Fibroblast of lung (primary cell): ENCODE results near the gene CHURC1.

Source experiments
- EZH2 ChIP-seq: IDR thresholded peaks from 2 replicates; pipeline ENCODE4 v1.5.1; 2012; ENCODE audit warnings: low read length, control low read depth, mild to moderate bottlenecking; ENCODE audit errors: missing control alignments
- TF ChIP-seq, protein P1 (sequence below), 2 donors: IDR thresholded peaks in 1 of 2; conservative IDR thresholded peaks in 1 of 2; 1 replicate in 1 of 2; 2 replicates in 1 of 2; pipeline ENCODE4 v1.5.1; 2011 to 2012; ENCODE audit warnings: low read length in 2 of 2, control low read depth in 1 of 2, inconsistent platforms in 1 of 2, low read depth in 1 of 2, mild to moderate bottlenecking in 1 of 2

- TF ChIP-seq, protein P1, sequence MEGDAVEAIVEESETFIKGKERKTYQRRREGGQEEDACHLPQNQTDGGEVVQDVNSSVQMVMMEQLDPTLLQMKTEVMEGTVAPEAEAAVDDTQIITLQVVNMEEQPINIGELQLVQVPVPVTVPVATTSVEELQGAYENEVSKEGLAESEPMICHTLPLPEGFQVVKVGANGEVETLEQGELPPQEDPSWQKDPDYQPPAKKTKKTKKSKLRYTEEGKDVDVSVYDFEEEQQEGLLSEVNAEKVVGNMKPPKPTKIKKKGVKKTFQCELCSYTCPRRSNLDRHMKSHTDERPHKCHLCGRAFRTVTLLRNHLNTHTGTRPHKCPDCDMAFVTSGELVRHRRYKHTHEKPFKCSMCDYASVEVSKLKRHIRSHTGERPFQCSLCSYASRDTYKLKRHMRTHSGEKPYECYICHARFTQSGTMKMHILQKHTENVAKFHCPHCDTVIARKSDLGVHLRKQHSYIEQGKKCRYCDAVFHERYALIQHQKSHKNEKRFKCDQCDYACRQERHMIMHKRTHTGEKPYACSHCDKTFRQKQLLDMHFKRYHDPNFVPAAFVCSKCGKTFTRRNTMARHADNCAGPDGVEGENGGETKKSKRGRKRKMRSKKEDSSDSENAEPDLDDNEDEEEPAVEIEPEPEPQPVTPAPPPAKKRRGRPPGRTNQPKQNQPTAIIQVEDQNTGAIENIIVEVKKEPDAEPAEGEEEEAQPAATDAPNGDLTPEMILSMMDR (conservative IDR thresholded peaks at IDR 0.05 in 1 of 2, IDR thresholded peaks at IDR 0.05 in 1 of 2; ENCODE audit: low read depth in 1 of 2, low read length in 2 of 2): no peak
- no peak for TF ChIP-seq EZH2
These were observed 60.3 kb downstream of the CHURC1 start for GRCh38 chr14:64974563-64974962.
